HEK293 (cell line): ENCODE results near the gene FADS2.

ENCODE experiments used
- CTCF ChIP-seq: fragments of 450-650 bp; formaldehyde crosslinking; IDR thresholded peaks from 2 replicates; pipeline ENCODE4 v1.5.1; 2016; ENCODE audit warnings: missing biosample characterization, missing genetic modification characterization
- KLF7 ChIP-seq: fragments of 450-650 bp; formaldehyde crosslinking; IDR thresholded peaks from 2 replicates; pipeline ENCODE4 v1.5.1; 2016; ENCODE audit warnings: missing biosample characterization, missing genetic modification characterization, borderline replicate concordance
- ZBTB1 ChIP-seq: fragments of 450-650 bp; formaldehyde crosslinking; IDR thresholded peaks from 2 replicates; pipeline ENCODE4 v1.5.1; 2016; ENCODE audit warnings: missing biosample characterization, missing genetic modification characterization
- ZBTB11 ChIP-seq: fragments of 450-650 bp; formaldehyde crosslinking; conservative IDR thresholded peaks from 2 replicates; pipeline ENCODE4 v1.5.1; 2016; ENCODE audit warnings: low read depth, missing biosample characterization, missing genetic modification characterization
- ZNF138 ChIP-seq: fragments of 450-650 bp; formaldehyde crosslinking; IDR thresholded peaks from 2 replicates; pipeline ENCODE4 v1.5.1; 2016; ENCODE audit warnings: missing biosample characterization, missing genetic modification characterization, borderline replicate concordance
- ZNF292 ChIP-seq: fragments of 450-650 bp; formaldehyde crosslinking; IDR thresholded peaks from 2 replicates; pipeline ENCODE4 v1.5.1; 2016; ENCODE audit warnings: low read depth, missing biosample characterization, missing genetic modification characterization, borderline replicate concordance
- ZNF621 ChIP-seq: fragments of 450-650 bp; formaldehyde crosslinking; IDR thresholded peaks from 2 replicates; pipeline ENCODE4 v1.5.1; 2017; ENCODE audit warnings: missing biosample characterization, missing genetic modification characterization
- ZNF658 ChIP-seq: fragments of 450-650 bp; formaldehyde crosslinking; IDR thresholded peaks from 2 replicates; pipeline ENCODE4; 2016; ENCODE audit warnings: missing biosample characterization, missing genetic modification characterization
- ZNF777 ChIP-seq: fragments of 450-650 bp; formaldehyde crosslinking; IDR thresholded peaks from 2 replicates; pipeline ENCODE4 v1.5.1; 2017; ENCODE audit warnings: missing biosample characterization, missing genetic modification characterization, borderline replicate concordance
- TF ChIP-seq, protein P1 (sequence below): fragments of 450-650 bp; formaldehyde crosslinking; IDR thresholded peaks from 2 replicates; pipeline ENCODE4 v1.5.1; 2016; ENCODE audit warnings: missing biosample characterization, missing genetic modification characterization

DNA sequence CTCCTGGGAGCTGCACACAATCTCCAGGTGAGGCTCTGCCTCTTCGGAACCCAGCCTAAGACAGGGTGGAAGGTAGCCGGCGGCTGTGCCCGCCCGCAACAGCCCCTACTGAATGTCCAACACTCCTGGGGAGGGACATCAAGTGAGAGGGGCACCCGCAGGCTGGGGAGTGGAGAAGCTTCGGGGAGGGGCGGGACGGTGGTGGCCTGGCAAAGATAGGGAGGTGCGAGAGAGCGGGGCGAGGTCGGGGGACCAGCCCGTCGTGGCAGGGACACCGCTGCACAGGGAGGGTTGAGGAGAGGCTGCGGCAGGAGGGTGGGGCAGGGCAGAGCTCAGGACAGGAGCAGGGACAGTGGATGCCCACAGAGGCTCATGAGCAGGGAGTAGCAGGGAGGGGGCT is 72.2 kb downstream of the FADS2 start:
- TF ChIP-seq, protein P1, sequence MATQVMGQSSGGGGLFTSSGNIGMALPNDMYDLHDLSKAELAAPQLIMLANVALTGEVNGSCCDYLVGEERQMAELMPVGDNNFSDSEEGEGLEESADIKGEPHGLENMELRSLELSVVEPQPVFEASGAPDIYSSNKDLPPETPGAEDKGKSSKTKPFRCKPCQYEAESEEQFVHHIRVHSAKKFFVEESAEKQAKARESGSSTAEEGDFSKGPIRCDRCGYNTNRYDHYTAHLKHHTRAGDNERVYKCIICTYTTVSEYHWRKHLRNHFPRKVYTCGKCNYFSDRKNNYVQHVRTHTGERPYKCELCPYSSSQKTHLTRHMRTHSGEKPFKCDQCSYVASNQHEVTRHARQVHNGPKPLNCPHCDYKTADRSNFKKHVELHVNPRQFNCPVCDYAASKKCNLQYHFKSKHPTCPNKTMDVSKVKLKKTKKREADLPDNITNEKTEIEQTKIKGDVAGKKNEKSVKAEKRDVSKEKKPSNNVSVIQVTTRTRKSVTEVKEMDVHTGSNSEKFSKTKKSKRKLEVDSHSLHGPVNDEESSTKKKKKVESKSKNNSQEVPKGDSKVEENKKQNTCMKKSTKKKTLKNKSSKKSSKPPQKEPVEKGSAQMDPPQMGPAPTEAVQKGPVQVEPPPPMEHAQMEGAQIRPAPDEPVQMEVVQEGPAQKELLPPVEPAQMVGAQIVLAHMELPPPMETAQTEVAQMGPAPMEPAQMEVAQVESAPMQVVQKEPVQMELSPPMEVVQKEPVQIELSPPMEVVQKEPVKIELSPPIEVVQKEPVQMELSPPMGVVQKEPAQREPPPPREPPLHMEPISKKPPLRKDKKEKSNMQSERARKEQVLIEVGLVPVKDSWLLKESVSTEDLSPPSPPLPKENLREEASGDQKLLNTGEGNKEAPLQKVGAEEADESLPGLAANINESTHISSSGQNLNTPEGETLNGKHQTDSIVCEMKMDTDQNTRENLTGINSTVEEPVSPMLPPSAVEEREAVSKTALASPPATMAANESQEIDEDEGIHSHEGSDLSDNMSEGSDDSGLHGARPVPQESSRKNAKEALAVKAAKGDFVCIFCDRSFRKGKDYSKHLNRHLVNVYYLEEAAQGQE (tag by site-specific recombination): no peak
- TF ChIP-seq CTCF: no peak
- no peak for TF ChIP-seq ZNF621 (tag by site-specific recombination)
- TF ChIP-seq ZNF777 (tag by site-specific recombination): no peak
- TF ChIP-seq ZNF292 (tag by site-specific recombination): no peak
- no peak for TF ChIP-seq ZBTB1
- TF ChIP-seq ZNF138 (tag by site-specific recombination): no peak
- no peak for TF ChIP-seq ZBTB11 (tag by site-specific recombination)
- TF ChIP-seq KLF7 (tag by site-specific recombination): no peak
- TF ChIP-seq ZNF658: no peak
